Fibroblast of villous mesenchyme (primary cell): ENCODE results near the gene ZGPAT. TPM values are rescaled to one million over a fixed set of nuclear protein-coding genes. Genes with fewer than 3 reads are reported as not detected.
A peak's percentile ranks its signal among the peaks of the same experiment; 100 is the strongest.

ENCODE experiments used
- DNase-seq: peaks from one replicate; pipeline ENCODE4 v3.0.0-alpha.2; 2010; ENCODE audit warnings: low read depth
- H3K4me3 ChIP-seq: 2 replicates; pipeline ENCODE4 v1.5.1; 2011; ENCODE audit warnings: low read depth, mild to moderate bottlenecking, low read length
- CTCF ChIP-seq: IDR thresholded peaks from 2 replicates; pipeline ENCODE4 v1.5.1; 2012; ENCODE audit warnings: low read depth, mild to moderate bottlenecking, low read length; ENCODE audit not compliant: insufficient read depth
- total RNA-seq: library from RNA; depleted of rRNA; stranded (reverse); fragments of >200 nt; gene quantifications from 2 replicates; pipeline ENCODE4 v1.2.3, GENCODE V29; 2012

The ZGPAT gene
- total RNA-seq, 1 donor, result 19.4 TPM

- no peak for DNase-seq
- no peak for TF ChIP-seq CTCF
- H3K4me3 ChIP-seq, result no peak overlapping the region
These were observed 2.4 kb upstream of the ZGPAT start for GRCh38 chr20:63705232-63706026.

GRCh38 chr20:63706027-63706695, 1.7 kb upstream of the ZGPAT start:
- no peak for DNase-seq
- no peak for TF ChIP-seq CTCF
- H3K4me3 ChIP-seq, result peak overlapping the region; percentile 80

GRCh38 chr20:63706852-63707557, 834 bp upstream of the ZGPAT start:
- peak overlapping the region; percentile 80 for H3K4me3 ChIP-seq
- TF ChIP-seq CTCF, result peak; percentile 26
- DNase-seq, result peak; percentile 48

GRCh38 chr20:63708301-63709148, 686 bp downstream of the ZGPAT start:
- no peak for DNase-seq
- no peak for TF ChIP-seq CTCF
- peak overlapping the region; percentile 80 for H3K4me3 ChIP-seq

GRCh38 chr20:63709149-63709527, 1.3 kb downstream of the ZGPAT start:
- peak overlapping the region; percentile 80 for H3K4me3 ChIP-seq
- DNase-seq, result no peak
- TF ChIP-seq CTCF, result no peak

GRCh38 chr20:63711085-63711645, 3.3 kb downstream of the ZGPAT start:
- DNase-seq, result no peak

More at GRCh38 chr20:63711085-63711645, 3.3 kb downstream of the ZGPAT start:
- TF ChIP-seq CTCF, result no peak
- no peak overlapping the region for H3K4me3 ChIP-seq
